ENCODE results near the gene TMEM141. TPM values are rescaled to one million over a fixed set of nuclear protein-coding genes. Genes with fewer than 3 reads are reported as not detected.

The TMEM141 gene
- polyA plus RNA-seq, 1 donor (not counting 4 experiments of a cell fraction or from before 2014, with no cell fraction given), result 85.5 TPM

GRCh38 chr9:136747161-136748060 is 43.7 kb upstream of the TMEM141 start:
- dilution Hi-C loops (cut with MboI; ENCODE audit: extremely low pct_ligation_motif_present, low sequenced_read_pairs), result no loop called here
- Histone ChIP-seq H3K9me3 (ENCODE audit: control insufficient read depth, low read depth, low read length) (peaks cover 2% of the 10 kb centered on the region), H3K9me1 (ENCODE audit: control insufficient read depth, extremely low read depth, insufficient read depth, low read length) (no peaks in the 10 kb centered on the region), H2AFZ (ENCODE audit: control insufficient read depth, low read length) (no peak overlapping the region), H3K4me2 (ENCODE audit: control insufficient read depth, extremely low read depth, insufficient read depth, low read depth, low read length) (no peak overlapping the region), H4K20me1 (ENCODE audit: control insufficient read depth, extremely low read depth, insufficient read depth, low read length) (no peaks in the 10 kb centered on the region), H3K27ac (ENCODE audit: control insufficient read depth, insufficient read depth, low read length) (no peak overlapping the region), H3K4me3 (ENCODE audit: control insufficient read depth in 2 of 3, extremely low read depth in 1 of 3, insufficient read depth in 2 of 3, low read depth in 1 of 3, low read length in 3 of 3) (no peak overlapping the region), H3K36me3 (ENCODE audit: control insufficient read depth in 2 of 2, extremely low read depth in 1 of 2, insufficient read depth in 2 of 2, low read length in 2 of 2) (no peaks in the 10 kb centered on the region), H3K9ac (ENCODE audit: control insufficient read depth, extremely low read depth, insufficient read depth, low read length) (no peak overlapping the region), H3K79me2 (ENCODE audit: control insufficient read depth, insufficient read depth, low read length) (no peaks in the 10 kb centered on the region), H3K4me1 (ENCODE audit: control insufficient read depth, extremely low read depth, insufficient read depth, low read length) (no peaks in the 10 kb centered on the region), H3K27me3 (ENCODE audit: control insufficient read depth, extremely low read depth, insufficient read depth, low read length) (peaks cover 27% of the 10 kb centered on the region)
- FAIRE-seq (no peak), DNase-seq (ENCODE audit: low read depth, low spot score) (no peak)
- TF ChIP-seq EZH2 (IDR thresholded peaks at IDR 0.05; ENCODE audit: low read length) (no peak), CTCF (optimal IDR thresholded peaks at IDR 0.05 in 1 of 3, IDR thresholded peaks at IDR 0.05 in 1 of 3, conservative IDR thresholded peaks at IDR 0.05 in 1 of 3; ENCODE audit: extremely low read depth in 1 of 3, insufficient read depth in 2 of 3, low read length in 3 of 3) (no peak)

GRCh38 chr9:136748201-136748600 is 42.9 kb upstream of the TMEM141 start, which contains the start of gene LCN6:
Gene LCN6 (minus strand): TSS chr9:136748525. CDS start chr9:136748483, 42 bp downstream.
- FAIRE-seq, result no peak

More at GRCh38 chr9:136748201-136748600, 42.9 kb upstream of the TMEM141 start, which contains the start of gene LCN6:
- H3K4me2 ChIP-seq (ENCODE audit: control insufficient read depth, extremely low read depth, insufficient read depth, low read depth, low read length), result no peak within 1 kb of the TSS
- peaks cover 20% of the 10 kb centered on the region for H3K27me3 ChIP-seq (ENCODE audit: control insufficient read depth, extremely low read depth, insufficient read depth, low read length)
- H3K27ac ChIP-seq (ENCODE audit: control insufficient read depth, insufficient read depth, low read length), result no peak within 1 kb of the TSS
- H2AFZ ChIP-seq (ENCODE audit: control insufficient read depth, low read length), result no peak within 1 kb of the TSS
- no peak within 1 kb of the TSS for H3K4me3 ChIP-seq (ENCODE audit: control insufficient read depth in 2 of 3, extremely low read depth in 1 of 3, insufficient read depth in 2 of 3, low read depth in 1 of 3, low read length in 3 of 3)
- no peaks in the 10 kb centered on the region for H3K9me1 ChIP-seq (ENCODE audit: control insufficient read depth, extremely low read depth, insufficient read depth, low read length)
- peaks cover 2% of the 10 kb centered on the region for H3K9me3 ChIP-seq (ENCODE audit: control insufficient read depth, low read depth, low read length)
- no peak within 1 kb of the TSS for H3K9ac ChIP-seq (ENCODE audit: control insufficient read depth, extremely low read depth, insufficient read depth, low read length)
- dilution Hi-C loops (cut with MboI; ENCODE audit: extremely low pct_ligation_motif_present, low sequenced_read_pairs), result no loop called here
- H4K20me1 ChIP-seq (ENCODE audit: control insufficient read depth, extremely low read depth, insufficient read depth, low read length), result no peaks in the 10 kb centered on the region
- no peak for DNase-seq (ENCODE audit: low read depth, low spot score)
- TF ChIP-seq CTCF (optimal IDR thresholded peaks at IDR 0.05 in 1 of 3, IDR thresholded peaks at IDR 0.05 in 1 of 3, conservative IDR thresholded peaks at IDR 0.05 in 1 of 3; ENCODE audit: extremely low read depth in 1 of 3, insufficient read depth in 2 of 3, low read length in 3 of 3) (no peak), EZH2 (IDR thresholded peaks at IDR 0.05; ENCODE audit: low read length) (no peak)
- H3K4me1 ChIP-seq (ENCODE audit: control insufficient read depth, extremely low read depth, insufficient read depth, low read length), result no peaks in the 10 kb centered on the region
- H3K36me3 ChIP-seq (ENCODE audit: control insufficient read depth in 2 of 2, extremely low read depth in 1 of 2, insufficient read depth in 2 of 2, low read length in 2 of 2), result no peaks in the 10 kb centered on the region
- H3K79me2 ChIP-seq (ENCODE audit: control insufficient read depth, insufficient read depth, low read length), result no peaks in the 10 kb centered on the region
